ENCODE measurements around the gene DENND4C.

Gene DENND4C

DNA sequence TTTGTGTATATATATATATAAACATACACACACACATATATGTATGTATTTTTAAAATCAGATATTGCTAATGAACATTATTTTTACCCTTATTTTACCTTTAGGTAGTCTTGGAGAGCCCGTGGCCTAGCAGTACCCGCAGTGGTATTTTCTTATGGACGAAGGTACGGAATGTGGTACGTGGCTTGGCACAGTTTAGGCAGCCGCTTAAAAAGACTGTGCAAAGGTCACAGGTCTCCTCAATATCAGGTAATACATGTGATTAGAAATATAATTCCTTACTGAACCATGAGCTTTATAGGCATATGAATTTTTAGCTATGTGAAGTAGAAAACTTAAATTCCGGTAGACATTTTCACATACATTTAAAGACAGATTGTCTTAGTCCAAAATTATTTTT lies 105.7 kb downstream of the DENND4C start:
- Histone ChIP-seq H3K9me3 (replicated peaks; ENCODE audit: insufficient read depth, low read length) (no peaks in the 10 kb centered on the region), H3K79me2 (ENCODE audit: low read length) (no peaks in the 10 kb centered on the region), H3K4me3 (ENCODE audit: low read length) (no peak overlapping the region), H3K4me1 (ENCODE audit: low read length) (no peaks in the 10 kb centered on the region), H4K20me1 (ENCODE audit: insufficient read depth, low read length) (no peaks in the 10 kb centered on the region), H3K9me2 (replicated peaks; ENCODE audit: insufficient read depth, low read length) (no peaks in the 10 kb centered on the region), H3K27ac (ENCODE audit: low read length) (no peak overlapping the region), H3K27me3 (replicated peaks; ENCODE audit: insufficient read depth, low read length) (no peaks in the 10 kb centered on the region), H3K9ac (ENCODE audit: low read length) (no peak overlapping the region), H3K36me3 (replicated peaks; ENCODE audit: insufficient read depth, low read length) (no peaks in the 10 kb centered on the region), H2AFZ (ENCODE audit: low read length) (no peak overlapping the region), H3F3A (ENCODE audit: insufficient read depth, low read length) (no peaks in the 10 kb centered on the region), H3K4me2 (ENCODE audit: low read depth, low read length) (no peak overlapping the region)
- TF ChIP-seq, protein P1, sequence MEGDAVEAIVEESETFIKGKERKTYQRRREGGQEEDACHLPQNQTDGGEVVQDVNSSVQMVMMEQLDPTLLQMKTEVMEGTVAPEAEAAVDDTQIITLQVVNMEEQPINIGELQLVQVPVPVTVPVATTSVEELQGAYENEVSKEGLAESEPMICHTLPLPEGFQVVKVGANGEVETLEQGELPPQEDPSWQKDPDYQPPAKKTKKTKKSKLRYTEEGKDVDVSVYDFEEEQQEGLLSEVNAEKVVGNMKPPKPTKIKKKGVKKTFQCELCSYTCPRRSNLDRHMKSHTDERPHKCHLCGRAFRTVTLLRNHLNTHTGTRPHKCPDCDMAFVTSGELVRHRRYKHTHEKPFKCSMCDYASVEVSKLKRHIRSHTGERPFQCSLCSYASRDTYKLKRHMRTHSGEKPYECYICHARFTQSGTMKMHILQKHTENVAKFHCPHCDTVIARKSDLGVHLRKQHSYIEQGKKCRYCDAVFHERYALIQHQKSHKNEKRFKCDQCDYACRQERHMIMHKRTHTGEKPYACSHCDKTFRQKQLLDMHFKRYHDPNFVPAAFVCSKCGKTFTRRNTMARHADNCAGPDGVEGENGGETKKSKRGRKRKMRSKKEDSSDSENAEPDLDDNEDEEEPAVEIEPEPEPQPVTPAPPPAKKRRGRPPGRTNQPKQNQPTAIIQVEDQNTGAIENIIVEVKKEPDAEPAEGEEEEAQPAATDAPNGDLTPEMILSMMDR (IDR thresholded peaks at IDR 0.05; ENCODE audit: low read length), result no peak
- TF ChIP-seq EZH2phosphoT487 (IDR thresholded peaks at IDR 0.05; ENCODE audit: low read length) (no peak), EZH2 (optimal IDR thresholded peaks at IDR 0.05; ENCODE audit: low read depth, low read length) (no peak)
- DNase-seq, result no peak

DNA sequence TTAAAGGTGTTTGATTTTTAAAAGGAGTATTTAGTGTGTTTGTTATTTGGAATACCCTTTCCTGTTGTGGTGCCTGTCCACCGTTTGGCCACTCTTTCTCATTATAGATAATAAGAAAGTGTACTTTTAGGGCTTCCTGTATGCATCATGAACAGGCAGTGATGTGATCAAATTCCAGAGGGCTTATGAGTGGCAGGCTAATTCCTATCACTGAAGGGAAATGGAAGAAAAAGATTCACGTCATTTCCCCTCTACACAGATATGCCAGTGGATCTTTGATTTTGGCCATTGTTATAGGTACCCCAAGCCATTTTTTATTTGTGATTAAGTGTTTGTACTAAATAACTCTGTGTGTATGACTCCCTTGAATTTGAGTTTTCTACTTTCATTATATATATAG lies 112.5 kb downstream of the DENND4C start:
- Histone ChIP-seq H3K4me2 (ENCODE audit: low read depth, low read length) (no peak overlapping the region), H3K36me3 (replicated peaks; ENCODE audit: insufficient read depth, low read length) (no peaks in the 10 kb centered on the region), H3K9ac (ENCODE audit: low read length) (no peak overlapping the region), H3K79me2 (ENCODE audit: low read length) (no peaks in the 10 kb centered on the region), H3K9me2 (replicated peaks; ENCODE audit: insufficient read depth, low read length) (no peaks in the 10 kb centered on the region), H2AFZ (ENCODE audit: low read length) (no peak overlapping the region), H3K27me3 (replicated peaks; ENCODE audit: insufficient read depth, low read length) (no peaks in the 10 kb centered on the region), H3K27ac (ENCODE audit: low read length) (no peak overlapping the region), H3F3A (ENCODE audit: insufficient read depth, low read length) (no peaks in the 10 kb centered on the region), H3K4me3 (ENCODE audit: low read length) (no peak overlapping the region), H3K4me1 (ENCODE audit: low read length) (no peaks in the 10 kb centered on the region), H4K20me1 (ENCODE audit: insufficient read depth, low read length) (no peaks in the 10 kb centered on the region), H3K9me3 (replicated peaks; ENCODE audit: insufficient read depth, low read length) (no peaks in the 10 kb centered on the region)
- no peak for DNase-seq
- TF ChIP-seq, protein P1 (IDR thresholded peaks at IDR 0.05; ENCODE audit: low read length), result no peak
- TF ChIP-seq EZH2phosphoT487 (IDR thresholded peaks at IDR 0.05; ENCODE audit: low read length) (no peak), EZH2 (optimal IDR thresholded peaks at IDR 0.05; ENCODE audit: low read depth, low read length) (no peak)

DNA sequence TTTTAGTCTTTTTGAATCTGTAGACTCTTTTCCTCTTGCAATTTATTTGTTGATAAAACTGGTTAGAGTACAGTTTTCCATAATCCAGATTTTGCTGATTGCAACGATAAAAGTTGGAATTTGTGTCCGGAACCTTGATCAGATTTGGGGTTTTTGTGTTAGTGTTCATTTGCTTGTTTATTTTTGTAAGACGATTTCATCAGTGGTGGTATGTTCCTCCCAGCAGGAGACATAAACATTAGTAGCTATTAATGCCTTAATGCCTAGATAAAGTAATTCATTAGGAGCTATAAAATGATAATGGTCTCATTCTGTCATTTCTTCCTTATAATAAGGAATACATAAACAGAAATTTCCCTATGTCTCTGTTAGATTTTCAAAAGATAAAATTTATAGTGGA lies 128.2 kb downstream of the DENND4C start:
- no peak for DNase-seq
- no peak overlapping the region for H3K9ac ChIP-seq (ENCODE audit: low read length)
- no peak overlapping the region for H3K4me3 ChIP-seq (ENCODE audit: low read length)
- H3F3A ChIP-seq (ENCODE audit: insufficient read depth, low read length), result no peaks in the 10 kb centered on the region
- H2AFZ ChIP-seq (ENCODE audit: low read length), result no peak overlapping the region
- H3K27me3 ChIP-seq (replicated peaks; ENCODE audit: insufficient read depth, low read length), result no peaks in the 10 kb centered on the region
- H3K36me3 ChIP-seq (replicated peaks; ENCODE audit: insufficient read depth, low read length), result no peaks in the 10 kb centered on the region; the same call in 1 of the 2 replicates
- H3K4me2 ChIP-seq (ENCODE audit: low read depth, low read length), result no peak overlapping the region
- no peaks in the 10 kb centered on the region for H3K9me2 ChIP-seq (replicated peaks; ENCODE audit: insufficient read depth, low read length)
- H3K27ac ChIP-seq (ENCODE audit: low read length), result no peak overlapping the region
- TF ChIP-seq, protein P1 (IDR thresholded peaks at IDR 0.05; ENCODE audit: low read length), result no peak
- TF ChIP-seq EZH2phosphoT487 (IDR thresholded peaks at IDR 0.05; ENCODE audit: low read length) (no peak), EZH2 (optimal IDR thresholded peaks at IDR 0.05; ENCODE audit: low read depth, low read length) (no peak)
- no peaks in the 10 kb centered on the region for H3K9me3 ChIP-seq (replicated peaks; ENCODE audit: insufficient read depth, low read length)
- H3K4me1 ChIP-seq (ENCODE audit: low read length), result no peaks in the 10 kb centered on the region
- H3K79me2 ChIP-seq (ENCODE audit: low read length), result no peaks in the 10 kb centered on the region
- no peaks in the 10 kb centered on the region for H4K20me1 ChIP-seq (ENCODE audit: insufficient read depth, low read length)
